PC-3 (cell line): ENCODE results near the gene RNF34. TPM values are rescaled to one million over a fixed set of nuclear protein-coding genes. Genes with fewer than 3 reads are reported as not detected.
A peak's percentile ranks its signal among the peaks of the same experiment; 100 is the strongest.

Source experiments
- ATAC-seq: fragments of 200-7000 bp; cut with Tn5 transposase; 2 replicates; pipeline ENCODE4 v1.9.1; 2020; ENCODE audit warnings: mild to moderate bottlenecking, moderate library complexity
- BruUV-seq: library from RNA; stranded (reverse); fragments of 400-500 nt; replicated peaks from 2 replicates; lab custom pipeline; 2021; lab: Mats Ljungman, UMichigan
- CTCF ChIA-PET: fragments of 300-600 bp; sonication (Branson Sonifier 250); formaldehyde crosslinking; loops from one replicate; lab custom pipeline; 2022; ENCODE audit warnings: antibody characterized with exemption; lab: Charles Lee
- POLR2A ChIA-PET: fragments of 300-600 bp; sonication (Branson Sonifier 250); formaldehyde crosslinking; loops from one replicate; lab custom pipeline; 2022; ENCODE audit warnings: antibody characterized with exemption; ENCODE audit not compliant: unreplicated experiment; lab: Charles Lee
- DNase-seq: peaks from one replicate; pipeline ENCODE4 v3.0.0-alpha.2; 2015
- H2AFZ ChIP-seq: fragments of 300-600 bp; sonication (generic); 2 replicates; pipeline ENCODE4 v1.6.0; 2016; ENCODE audit warnings: antibody characterized with exemption, low read length
- H3F3A ChIP-seq: fragments of 300-600 bp; sonication (generic); one replicate; pipeline ENCODE4 v1.6.0; 2017; ENCODE audit warnings: antibody characterized with exemption, low read length, control low read depth, mild to moderate bottlenecking; ENCODE audit not compliant: unreplicated experiment
- H3K27ac ChIP-seq: fragments of 300-600 bp; sonication (generic); 2 replicates; pipeline ENCODE4 v1.5.1; 2016; ENCODE audit warnings: mild to moderate bottlenecking, low read length
- H3K27me3 ChIP-seq: fragments of 300-600 bp; sonication (generic); 2 replicates; pipeline ENCODE4 v1.6.1; 2016; ENCODE audit warnings: low read length, mixed read lengths
- H3K36me3 ChIP-seq: fragments of 300-600 bp; sonication (generic); 2 replicates; pipeline ENCODE4 v1.6.1; 2016; ENCODE audit warnings: low read depth, mixed run types, low read length, mixed read lengths
- H3K4me1 ChIP-seq: fragments of 300-600 bp; sonication (generic); 2 replicates; pipeline ENCODE4 v1.5.1; 2016; ENCODE audit warnings: low read length; ENCODE audit not compliant: insufficient read depth
- H3K4me2 ChIP-seq: fragments of 300-600 bp; sonication (generic); 2 replicates; pipeline ENCODE4 v1.6.0; 2016; ENCODE audit warnings: low read length
- H3K4me3 ChIP-seq: fragments of 300-600 bp; sonication (generic); 2 replicates; pipeline ENCODE4 v1.5.1; 2016; ENCODE audit warnings: mild to moderate bottlenecking, low read length, mixed read lengths
- H3K79me2 ChIP-seq: fragments of 300-600 bp; sonication (generic); 2 replicates; pipeline ENCODE4 v1.6.1; 2017; ENCODE audit warnings: low read length, mixed read lengths
- H3K9ac ChIP-seq: fragments of 300-600 bp; sonication (generic); 2 replicates; pipeline ENCODE4 v1.6.0; 2016; ENCODE audit warnings: mild to moderate bottlenecking, low read length
- H3K9me2 ChIP-seq: fragments of 300-600 bp; sonication (generic); replicated peaks from 2 replicates; pipeline ENCODE4 v1.6.1; 2016; ENCODE audit warnings: mixed run types, low read length, mixed read lengths
- H3K9me3 ChIP-seq: fragments of 300-600 bp; sonication (generic); 2 replicates; pipeline ENCODE4 v1.6.1; 2016; ENCODE audit warnings: low read length, mixed read lengths
- H4K20me1 ChIP-seq: fragments of 300-600 bp; sonication (generic); 2 replicates; pipeline ENCODE4 v1.6.1; 2016; ENCODE audit warnings: low read length, mixed read lengths
- EZH2 ChIP-seq: fragments of 300-600 bp; sonication (generic); IDR thresholded peaks from one replicate; pipeline ENCODE4 v1.6.1; 2017; ENCODE audit warnings: antibody characterized with exemption, mild to moderate bottlenecking, low read length; ENCODE audit not compliant: unreplicated experiment
- EZH2phosphoT487 ChIP-seq: fragments of 300-600 bp; sonication (generic); IDR thresholded peaks from 2 replicates; pipeline ENCODE4 v1.6.1; 2018; ENCODE audit warnings: mild to moderate bottlenecking, antibody characterized with exemption, low read length, borderline replicate concordance
- intact Hi-C: fragments of 100-400 bp; cut with micrococcal nuclease; formaldehyde crosslinking; loops from 2 replicates; pipeline ENCODE4 v1.9.0; 2023
- total RNA-seq: library from RNA; depleted of rRNA; stranded (reverse); fragments of >200 nt; gene quantifications from 2 replicates; pipeline ENCODE4 v1.2.3, GENCODE V29; 2014
- TF ChIP-seq, protein P1 (sequence below): fragments of 300-600 bp; sonication (generic); conservative IDR thresholded peaks from 2 replicates; pipeline ENCODE4 v1.5.1; 2017; ENCODE audit warnings: antibody characterized with exemption, low read depth, mild to moderate bottlenecking, low read length

RNF34 gene
- total RNA-seq, 1 experiment from 2014 or later, result 88.2 TPM

DNA sequence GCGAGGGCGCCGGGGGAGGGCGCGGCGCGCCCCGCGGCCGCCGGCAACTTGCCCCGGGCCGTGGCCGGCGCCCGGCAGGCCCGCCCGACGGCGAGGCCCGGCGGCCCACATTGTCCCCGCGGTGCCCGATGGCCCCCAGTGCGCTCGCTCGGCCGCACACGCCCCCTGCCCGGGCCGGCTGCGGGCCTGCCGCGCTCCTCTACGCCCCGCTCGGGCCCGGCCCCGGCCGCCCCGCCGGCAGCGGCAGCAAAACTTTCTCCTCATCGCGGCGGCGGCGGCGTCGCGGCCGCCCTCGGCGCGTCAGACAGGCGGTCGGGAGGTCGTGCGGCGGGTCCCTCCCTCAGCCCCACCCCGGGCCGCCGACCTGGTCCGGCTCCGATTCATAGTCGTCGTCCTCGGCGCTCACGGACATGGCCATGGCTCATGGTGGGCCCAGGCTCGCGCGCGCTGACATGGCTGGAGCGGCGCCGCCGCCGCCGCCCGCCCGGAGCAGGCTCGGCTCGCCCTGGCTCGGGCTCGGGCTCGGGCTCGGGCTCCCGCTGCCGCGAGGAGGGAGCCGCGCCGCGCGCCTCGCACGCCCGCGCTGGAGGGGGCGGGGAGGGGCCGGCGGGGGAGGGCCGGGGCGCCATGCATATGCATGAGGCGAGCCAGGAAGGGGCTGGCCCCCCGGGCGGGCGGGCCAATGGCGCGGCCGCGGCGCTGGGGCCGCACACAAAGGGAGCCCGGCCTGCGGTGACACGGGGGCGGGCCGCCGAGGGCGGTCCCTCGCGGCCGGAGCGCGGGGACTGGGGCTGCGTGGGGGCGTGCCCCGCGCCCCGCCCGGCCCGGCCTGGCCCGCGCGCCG, 67.1 kb downstream of the RNF34 start:
- ChIA-PET POLR2A (no interaction called here), CTCF (no interaction called here)
- H3K79me2 ChIP-seq, result peaks cover 44% of the 10 kb centered on the region
- no TSS peak for BruUV-seq
- H3K4me2 ChIP-seq, result peak overlapping the region; percentile 94
- peaks cover 16% of the 10 kb centered on the region for H3K4me1 ChIP-seq
- no peaks in the 10 kb centered on the region for H3K27me3 ChIP-seq
- peaks cover 14% of the 10 kb centered on the region for H4K20me1 ChIP-seq
- no peaks in the 10 kb centered on the region for H3F3A ChIP-seq
- ATAC-seq, result peak; percentile 93
- H3K9me2 ChIP-seq, result no peaks in the 10 kb centered on the region
- H3K4me3 ChIP-seq, result peak overlapping the region; percentile 76
- TF ChIP-seq, protein P1, sequence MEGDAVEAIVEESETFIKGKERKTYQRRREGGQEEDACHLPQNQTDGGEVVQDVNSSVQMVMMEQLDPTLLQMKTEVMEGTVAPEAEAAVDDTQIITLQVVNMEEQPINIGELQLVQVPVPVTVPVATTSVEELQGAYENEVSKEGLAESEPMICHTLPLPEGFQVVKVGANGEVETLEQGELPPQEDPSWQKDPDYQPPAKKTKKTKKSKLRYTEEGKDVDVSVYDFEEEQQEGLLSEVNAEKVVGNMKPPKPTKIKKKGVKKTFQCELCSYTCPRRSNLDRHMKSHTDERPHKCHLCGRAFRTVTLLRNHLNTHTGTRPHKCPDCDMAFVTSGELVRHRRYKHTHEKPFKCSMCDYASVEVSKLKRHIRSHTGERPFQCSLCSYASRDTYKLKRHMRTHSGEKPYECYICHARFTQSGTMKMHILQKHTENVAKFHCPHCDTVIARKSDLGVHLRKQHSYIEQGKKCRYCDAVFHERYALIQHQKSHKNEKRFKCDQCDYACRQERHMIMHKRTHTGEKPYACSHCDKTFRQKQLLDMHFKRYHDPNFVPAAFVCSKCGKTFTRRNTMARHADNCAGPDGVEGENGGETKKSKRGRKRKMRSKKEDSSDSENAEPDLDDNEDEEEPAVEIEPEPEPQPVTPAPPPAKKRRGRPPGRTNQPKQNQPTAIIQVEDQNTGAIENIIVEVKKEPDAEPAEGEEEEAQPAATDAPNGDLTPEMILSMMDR, result no peak
- no peak for TF ChIP-seq EZH2
- TF ChIP-seq EZH2phosphoT487, result no peak
- no peaks in the 10 kb centered on the region for H3K36me3 ChIP-seq
- peak overlapping the region; percentile 81 for H2AFZ ChIP-seq
- peak overlapping the region; percentile 51; the same call in 1 of the 2 replicates for H3K9ac ChIP-seq
- H3K9me3 ChIP-seq, result no peaks in the 10 kb centered on the region
- intact Hi-C loops, result no loop called here
- peak; percentile 98 for DNase-seq
- H3K27ac ChIP-seq, result no peak overlapping the region

GRCh38 chr12:121467638-121468498, 68.0 kb downstream of the RNF34 start:
- peaks cover 14% of the 10 kb centered on the region for H4K20me1 ChIP-seq
- TF ChIP-seq, protein P1, result no peak
- TF ChIP-seq EZH2phosphoT487 (no peak), EZH2 (no peak)
- H3K27me3 ChIP-seq, result no peaks in the 10 kb centered on the region
- ATAC-seq, result peak; percentile 14
- H3K4me3 ChIP-seq, result peak overlapping the region; percentile 71
- H3K9ac ChIP-seq, result peak overlapping the region; percentile 41; the same call in 1 of the 2 replicates
- H3K9me3 ChIP-seq, result no peaks in the 10 kb centered on the region
- peak overlapping the region; percentile 81 for H2AFZ ChIP-seq
- peaks cover 16% of the 10 kb centered on the region for H3K4me1 ChIP-seq
- intact Hi-C loops, result no loop called here
- no peak overlapping the region for H3K27ac ChIP-seq
- H3K79me2 ChIP-seq, result peaks cover 36% of the 10 kb centered on the region
- H3K4me2 ChIP-seq, result peak overlapping the region; percentile 94
- H3K9me2 ChIP-seq, result no peaks in the 10 kb centered on the region
- DNase-seq, result no peak
- BruUV-seq, result no TSS peak
- ChIA-PET CTCF (interaction anchor here (0.6 to 1.0 kb wide), 2 partner anchors 12 to 669 kb away, joined by 4 to 6 read pairs; no protein-coding TSS in a partner anchor), POLR2A (no interaction called here)
- H3K36me3 ChIP-seq, result no peaks in the 10 kb centered on the region
- H3F3A ChIP-seq, result no peaks in the 10 kb centered on the region
